NCI-H2227 treated with DMSO at 0.1 percent for 48 hours (cell line): ENCODE results near the gene CBX3.
A peak's percentile ranks its signal among the peaks of the same experiment; 100 is the strongest.
"Not testable (repeated sequence)": the region's sequence is repeated elsewhere in the genome, so short reads cannot be mapped to it uniquely, and the experiment has no call there.

ENCODE experiments used
- DNase-seq: peaks from one replicate; lab custom pipeline; 2025; lab: John Stamatoyannopoulos, UW

CBX3 gene

DNA sequence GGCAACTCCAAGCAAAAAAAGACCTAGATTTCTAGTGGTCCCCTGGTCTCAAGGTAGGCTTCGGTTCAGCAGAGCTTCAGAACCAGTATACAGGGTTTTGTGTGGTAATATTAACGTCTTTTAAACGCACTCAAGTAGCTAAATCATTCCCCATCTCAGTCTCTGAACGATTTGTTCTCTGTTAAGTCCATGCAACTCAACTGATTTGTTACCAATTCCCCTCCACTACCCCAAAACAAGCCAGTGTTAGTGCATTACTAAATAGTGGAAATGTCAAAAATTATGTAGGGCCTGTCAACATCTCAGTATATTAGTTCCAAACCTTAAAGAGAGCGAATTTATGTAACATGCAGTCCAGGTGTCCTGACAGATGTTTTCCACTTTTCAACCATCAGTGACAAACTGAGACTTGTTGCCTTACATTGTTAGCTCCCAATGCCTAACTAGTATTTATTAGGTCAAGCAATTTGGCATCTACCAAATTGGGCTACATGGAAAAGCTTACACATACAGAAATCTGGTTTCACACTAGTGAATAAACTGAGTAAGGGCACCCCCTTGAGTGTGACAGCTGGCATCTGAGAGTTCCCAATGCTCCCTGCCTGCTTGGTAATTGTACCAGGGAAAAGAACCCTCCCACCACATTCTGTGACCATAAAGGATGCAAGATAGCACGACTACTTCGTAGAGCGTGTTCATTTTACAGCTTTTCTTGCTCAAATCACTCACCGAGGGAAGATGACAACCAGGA lies 13.2 kb upstream of the CBX3 start:
- DNase-seq, result no peak

DNA sequence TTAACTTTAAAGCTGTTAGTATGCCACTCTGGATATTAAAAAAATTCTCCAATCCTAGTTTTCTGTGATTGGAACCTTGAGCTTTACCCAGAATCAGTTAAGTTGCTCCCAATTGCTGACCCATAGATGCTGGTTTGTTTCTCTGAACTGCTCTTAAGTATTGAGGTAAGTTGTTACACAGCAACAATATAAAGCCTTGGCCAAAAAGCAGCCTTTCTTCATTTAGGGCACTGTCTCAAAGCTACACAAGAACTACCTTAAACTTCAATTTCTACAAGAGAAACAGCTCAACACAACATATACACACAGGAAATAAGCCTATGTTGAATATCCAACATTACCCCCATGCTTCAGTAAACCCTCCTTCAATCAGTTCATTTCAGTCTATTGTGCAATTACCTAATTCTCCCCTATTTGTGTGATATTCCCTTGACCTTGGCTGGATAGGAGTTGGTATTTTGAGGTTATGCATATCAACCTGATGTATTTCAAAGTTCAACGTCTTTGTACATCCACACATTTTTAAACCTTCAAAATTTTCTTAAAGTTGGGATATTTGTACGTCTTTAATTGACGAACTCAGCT lies 12.5 kb upstream of the CBX3 start:
- no peak for DNase-seq

DNA sequence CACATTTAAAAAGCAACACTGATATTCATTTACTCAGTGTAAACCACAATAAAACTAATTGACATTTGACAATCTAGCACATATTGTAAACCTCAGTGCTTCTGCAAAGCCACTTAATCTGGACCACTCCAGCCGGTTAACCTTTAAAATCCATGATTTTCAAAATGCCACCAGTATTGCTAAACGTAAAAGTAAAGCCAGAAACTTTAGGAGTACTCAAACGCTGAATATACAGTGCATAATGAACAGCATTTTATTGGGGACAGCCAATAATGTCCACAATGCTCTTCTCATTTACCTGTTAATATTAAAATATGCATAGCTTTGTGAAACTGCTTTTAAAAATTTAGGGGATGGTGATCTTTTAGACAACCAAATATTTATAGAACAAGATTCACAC lies 11.8 kb upstream of the CBX3 start:
- DNase-seq, result no peak

DNA sequence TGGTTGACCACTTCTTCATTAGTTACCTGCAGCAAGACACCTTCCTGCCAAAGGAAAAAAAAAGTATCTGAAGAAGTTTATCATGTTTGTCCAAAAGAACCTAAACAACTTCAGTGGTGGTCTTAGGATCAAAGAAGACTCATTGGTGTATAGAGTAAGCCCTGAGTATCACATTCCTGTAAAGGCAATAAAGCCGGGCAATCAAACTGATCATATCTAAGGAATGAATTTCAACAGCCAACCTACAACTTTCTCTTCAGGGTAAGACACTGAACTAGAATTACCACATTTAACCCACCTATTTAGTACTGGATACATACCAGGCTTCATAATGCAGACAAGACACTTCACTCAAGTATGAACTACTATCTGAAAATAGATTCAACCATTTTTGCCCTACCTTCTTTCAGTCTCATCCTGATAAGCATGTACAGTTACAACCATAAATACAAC lies 11.1 kb upstream of the CBX3 start:
- DNase-seq, result no peak

DNA sequence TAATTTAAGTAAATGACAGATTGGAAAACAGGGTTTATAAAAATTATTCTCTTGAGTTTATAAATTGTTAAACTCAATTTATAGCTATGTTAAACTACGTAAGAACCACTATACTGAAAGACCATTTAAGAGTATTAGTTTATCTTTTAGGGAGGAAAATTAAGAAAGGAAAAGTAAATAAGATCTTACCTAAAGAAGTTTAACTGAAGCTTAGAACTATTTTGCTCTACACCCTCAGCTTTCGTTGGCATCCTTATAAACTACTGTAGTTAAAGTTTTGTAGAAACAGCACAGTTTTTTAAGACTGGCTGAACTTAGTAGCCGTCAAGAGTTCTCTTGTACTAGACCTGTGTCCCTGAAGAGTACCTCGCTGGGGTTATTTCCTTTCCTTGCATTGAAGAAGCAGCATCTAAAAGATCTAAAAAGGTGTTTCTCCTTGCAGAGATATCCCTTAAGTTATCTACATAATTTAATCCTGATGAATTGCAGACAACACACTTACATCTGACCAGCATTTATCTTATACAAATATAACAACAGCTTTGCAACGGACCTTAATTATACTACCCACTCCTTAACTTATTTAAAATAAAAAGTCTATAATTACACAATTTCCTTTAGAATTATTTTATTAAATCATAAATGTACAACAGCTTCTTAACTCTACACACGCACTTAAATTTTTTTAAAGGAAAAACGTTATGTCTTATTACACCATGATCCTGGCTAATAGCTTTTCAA lies 10.1 kb upstream of the CBX3 start:
- no peak for DNase-seq

DNA sequence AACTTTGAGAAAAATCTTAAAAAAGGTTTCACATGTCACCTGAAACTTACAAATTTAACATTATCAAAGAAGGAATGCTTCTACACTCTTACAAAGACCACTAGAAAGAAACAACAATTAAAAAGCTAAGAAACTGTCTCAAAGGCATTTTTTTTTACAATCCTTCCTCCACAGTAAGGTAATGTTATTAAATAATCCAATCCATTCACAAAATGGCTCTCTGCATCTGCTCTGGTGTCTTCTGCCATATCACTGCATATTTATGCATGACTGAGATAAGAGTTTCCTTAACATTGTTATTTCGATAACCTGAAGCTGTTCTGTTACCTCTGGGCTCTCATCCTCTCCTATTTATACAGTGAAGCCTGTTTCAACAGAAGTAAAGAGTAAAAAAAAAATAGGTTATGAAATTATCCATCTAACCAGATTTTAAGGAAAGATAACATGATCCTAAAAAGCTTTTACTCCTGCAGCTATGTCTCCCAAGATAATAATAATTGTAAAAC lies 9.5 kb upstream of the CBX3 start:
- DNase-seq, result no peak

DNA sequence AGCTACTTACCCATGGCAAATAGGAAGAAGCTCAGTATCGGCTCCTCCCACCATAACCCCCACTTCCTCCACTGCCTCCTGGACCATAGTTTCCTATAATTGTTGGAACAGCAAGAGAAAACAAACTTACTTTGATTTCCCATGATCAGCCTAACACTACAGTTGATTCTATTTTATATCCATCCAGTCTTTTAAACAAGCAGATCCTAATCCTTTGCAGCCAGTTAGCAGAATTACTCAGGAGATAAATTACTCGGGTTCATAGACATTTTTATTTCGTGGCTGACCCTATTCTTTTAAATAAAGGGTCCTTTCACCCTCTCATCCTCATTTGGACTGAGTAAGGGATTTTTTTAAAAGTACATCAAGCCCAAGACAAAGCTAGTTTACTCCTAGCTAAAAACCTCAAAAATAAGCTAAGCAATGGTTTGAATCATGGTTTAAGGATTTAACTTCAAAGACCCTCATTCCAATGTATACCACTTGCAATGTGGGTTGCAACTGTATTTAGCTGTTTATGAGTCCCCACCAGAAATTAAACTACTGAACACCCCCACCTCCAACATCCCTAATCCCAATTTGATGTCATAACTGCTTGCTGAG lies 9.0 kb upstream of the CBX3 start:
- no peak for DNase-seq

DNA sequence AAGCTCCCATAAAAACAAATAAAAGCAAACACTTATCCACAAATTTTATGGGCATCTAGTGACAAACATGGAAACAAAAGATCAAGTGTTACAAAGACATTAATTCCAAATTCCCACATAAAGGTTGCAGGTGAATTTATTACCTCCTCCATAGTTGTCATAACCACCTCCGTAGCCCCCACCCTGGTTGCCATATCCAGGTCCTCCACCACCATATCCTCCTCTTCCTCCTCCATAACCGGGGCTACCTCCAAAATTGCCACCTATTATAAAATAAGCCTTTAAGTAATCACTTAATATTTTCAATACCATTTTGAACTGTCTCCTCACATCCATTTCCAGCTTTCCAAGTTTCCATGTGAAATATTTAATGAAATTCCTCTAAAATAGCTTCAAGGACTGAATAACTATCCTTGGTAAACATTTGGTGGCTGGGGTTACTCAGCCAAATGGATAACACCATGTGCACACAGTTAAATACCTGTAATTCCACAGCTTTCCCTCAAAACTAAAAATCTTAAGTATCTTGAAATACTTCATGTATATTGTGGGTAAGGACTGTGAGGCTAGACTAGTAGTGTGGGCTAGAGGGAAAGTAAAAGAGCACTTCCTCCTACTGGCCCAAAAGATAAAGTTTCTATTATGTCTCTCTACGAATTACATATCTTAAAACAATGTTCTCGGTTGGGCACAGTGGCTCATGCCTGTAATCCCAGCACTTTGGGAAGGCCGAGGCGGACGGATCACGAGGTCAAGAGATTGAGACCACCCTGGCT lies 7.9 kb upstream of the CBX3 start:
- no peak for DNase-seq

DNA sequence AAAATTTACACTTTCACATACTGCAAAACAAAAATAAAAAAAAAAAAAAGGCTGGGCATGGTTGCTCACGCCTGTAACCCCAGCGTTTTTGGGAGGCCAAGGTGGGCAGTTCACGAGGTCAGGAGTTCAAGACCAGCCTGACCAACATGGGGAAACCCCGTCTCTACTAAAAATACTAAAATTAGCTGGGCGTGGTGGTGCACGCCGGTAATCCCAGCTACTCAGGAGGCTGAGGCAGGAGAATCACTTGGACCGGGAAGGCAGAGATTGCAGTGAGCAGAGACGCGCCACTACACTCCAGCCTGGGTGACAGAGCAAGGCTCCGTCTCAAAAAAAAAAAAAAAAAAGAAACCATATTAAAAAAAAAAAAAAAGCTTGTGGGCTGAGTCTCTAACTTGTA lies 6.8 kb upstream of the CBX3 start:
- not testable (repeated sequence) for DNase-seq

DNA sequence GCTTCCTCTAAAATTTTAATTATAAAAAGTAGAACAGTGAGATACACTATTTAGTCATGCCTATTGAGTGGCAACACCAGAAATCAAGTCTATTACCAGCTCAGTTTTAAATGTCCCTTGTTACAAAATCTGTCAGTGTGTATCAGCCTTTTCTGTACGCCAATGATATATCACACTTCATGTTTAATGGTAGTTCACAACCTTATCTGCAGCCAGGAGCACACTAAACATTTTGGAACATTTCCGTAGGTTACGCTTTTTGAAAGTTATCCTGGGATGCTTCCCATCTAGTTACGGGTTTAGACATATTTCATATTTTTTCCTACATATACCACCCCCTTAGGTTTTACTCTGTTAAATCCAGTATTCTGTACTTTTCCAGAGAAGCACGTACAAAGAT lies 6.4 kb upstream of the CBX3 start:
- no peak for DNase-seq

DNA sequence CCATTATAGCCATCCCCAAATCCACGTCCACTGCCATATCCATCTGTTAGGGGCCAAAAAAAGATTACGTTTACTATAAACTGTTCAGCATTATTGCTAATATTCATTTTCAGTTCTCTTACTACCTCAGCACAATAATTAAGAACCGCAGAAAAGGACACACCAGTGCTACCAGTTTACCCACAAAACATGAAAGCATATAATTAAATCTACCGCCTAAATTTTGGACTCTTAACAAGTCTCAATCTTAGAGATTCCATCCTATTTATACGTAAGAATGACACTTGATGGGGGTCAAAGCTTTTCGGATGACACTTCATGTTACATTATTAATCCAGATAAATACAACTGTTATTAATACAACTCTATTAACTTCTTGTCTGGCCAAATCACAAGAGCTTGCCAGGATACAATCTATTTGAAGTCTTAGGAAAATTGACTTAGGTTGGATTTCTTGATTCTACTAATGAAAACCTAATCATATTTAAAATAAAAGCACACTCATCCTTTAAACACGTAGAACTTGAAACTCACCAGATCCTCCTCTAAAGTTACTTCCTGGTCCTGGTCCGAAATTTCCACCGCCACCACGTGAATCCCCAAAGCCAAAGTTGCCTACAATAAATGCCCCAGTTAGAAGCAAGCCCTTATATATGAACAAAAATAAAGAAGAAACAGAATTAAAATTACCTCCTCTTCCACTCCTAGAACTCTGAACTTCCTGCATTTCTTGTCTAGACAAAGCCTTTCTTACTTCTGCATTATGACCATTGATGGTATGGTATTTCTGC lies 5.5 kb upstream of the CBX3 start:
- DNase-seq, result no peak

DNA sequence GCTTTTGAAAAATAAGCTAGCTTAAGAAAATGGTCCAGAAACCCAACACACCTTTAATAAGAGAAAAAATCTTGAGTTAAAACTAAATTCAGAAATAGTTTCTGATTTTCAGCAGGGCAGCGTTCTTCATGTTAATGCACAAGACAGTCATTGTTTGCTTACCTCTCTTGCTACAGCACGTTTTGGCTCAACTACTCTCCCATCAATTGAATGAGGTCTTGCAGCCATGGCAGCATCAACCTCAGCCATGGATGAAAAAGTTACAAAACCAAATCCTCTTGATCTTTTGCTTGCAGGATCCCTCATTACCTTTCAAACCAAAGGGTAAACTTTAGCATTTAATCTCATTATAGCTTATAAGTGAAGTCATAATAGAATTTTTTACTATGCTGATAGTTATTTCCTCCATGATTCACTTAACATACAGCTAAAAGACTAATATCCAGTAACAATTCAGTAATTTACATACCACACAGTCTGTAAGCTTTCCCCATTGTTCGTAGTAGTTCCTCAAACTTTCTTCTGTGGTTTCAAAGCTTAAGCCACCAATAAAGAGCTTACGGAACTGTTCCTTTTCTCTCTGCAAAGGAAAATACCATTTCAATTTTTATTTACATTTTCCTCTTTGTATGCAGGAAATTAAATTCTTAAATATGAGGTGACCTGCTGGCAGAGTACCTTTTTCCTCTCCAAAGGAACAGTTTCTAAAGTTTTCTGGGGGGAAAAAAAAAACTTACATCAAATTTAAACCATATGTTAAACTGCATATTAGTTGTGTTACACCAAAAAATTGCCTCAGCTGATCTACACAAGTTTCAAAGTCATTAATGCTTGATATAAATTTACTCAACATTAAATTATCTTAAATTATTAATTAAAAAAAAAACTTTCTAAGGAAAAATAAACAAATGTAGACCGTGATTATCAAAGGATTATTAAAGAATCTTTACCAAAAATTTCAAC lies 4.1 kb upstream of the CBX3 start:
- DNase-seq, result no peak

DNA sequence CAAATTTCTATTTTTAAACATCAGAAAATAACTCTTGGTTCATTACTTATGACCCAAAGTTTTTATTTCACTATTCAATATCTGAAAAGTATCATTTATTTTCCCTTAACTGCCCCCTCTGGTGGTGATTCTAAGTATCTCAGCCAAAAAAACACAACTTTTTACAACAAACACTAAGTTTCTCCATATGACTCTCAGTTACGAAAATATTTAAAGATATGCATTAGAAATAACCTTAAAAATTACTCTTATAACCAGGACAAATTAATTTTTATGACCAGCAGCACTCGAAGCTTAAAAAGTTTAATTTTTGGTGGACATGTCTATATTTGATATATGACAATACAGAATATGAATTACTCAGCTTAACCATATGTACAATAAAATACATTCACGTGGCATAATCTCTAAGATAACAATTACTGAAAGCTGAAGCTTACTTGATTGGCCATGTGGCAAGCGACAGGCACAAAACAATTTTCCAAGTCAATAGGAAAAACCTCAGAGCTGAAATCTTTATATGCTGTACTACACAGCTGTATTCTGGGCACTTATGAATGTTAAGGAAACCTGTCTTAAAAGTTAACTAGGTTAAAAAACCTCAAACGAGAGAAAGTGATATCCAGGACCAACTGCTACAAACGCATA lies 3.3 kb upstream of the CBX3 start:
- DNase-seq, result peak; percentile 34

DNA sequence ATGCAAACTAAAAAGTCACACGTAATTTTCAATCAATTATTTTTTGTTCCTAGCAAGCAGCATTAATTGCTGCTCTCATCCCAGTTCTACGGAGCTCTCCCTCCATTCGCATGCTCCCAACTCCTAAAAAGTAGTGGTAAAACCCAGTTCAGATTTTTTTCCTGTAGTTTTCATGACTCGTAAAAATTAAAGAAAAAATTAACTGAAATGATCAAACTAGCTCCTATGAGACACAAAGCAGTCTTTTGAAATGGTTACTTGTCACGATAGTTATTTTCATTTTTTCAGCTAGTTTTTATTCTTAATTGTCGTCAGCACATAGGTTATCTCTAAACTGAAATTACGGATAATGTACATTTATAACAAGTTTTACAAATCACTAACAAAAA lies 2.8 kb upstream of the CBX3 start:
- DNase-seq, result no peak

DNA sequence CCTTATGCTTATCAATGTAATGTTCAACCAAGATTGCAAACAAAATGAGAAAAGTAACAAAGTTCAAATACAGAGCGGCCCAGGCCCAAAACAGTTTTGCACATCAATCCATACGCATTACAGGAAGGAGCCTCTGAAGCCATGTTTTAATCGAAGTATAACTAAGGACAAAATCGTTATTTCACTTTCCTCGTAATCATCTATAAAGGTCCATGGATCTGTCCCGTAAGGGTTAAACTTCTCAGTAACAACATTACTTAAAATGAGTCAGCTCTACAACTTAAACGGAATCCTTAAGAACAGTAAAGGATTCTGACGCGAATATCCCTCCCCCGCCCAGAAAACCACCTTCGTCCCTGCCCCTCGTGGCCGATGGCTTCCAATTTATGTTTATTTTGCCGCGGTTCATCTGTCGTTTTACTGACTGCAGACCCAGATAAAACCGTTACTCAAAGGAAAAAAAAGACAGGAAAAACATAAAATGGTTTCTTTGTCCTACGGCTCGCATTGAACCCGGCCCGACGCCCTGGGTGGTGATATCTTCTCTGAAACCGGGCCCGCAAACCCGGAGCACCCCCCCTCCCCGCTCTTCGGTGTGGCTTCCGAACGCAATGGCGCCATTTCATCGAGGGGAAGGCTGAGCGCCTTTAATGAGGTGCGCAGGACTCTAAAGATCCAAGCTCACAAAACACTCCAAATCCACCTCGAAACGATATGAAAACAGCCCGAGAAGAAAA lies 2.1 kb upstream of the CBX3 start:
- no peak for DNase-seq

DNA sequence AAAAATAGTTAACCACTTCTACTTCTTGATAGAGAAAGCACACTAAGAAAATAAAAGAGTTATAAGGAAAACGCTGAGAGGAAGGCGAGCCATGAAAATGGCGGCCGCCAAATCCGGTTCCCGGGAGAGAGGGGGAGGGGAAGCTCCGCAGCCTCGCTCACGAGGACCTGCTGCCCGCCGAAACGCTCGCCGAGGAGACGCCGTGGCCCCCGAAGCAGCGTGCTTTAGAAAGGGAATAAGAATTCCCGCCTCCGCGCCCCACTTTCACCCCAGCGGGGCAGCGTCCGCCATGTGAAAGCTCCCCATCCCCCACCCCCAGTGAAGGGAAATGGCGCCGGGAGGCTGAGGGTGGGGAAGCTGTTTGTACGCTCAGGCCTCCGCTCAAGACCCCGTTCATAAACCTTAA lies 1.5 kb upstream of the CBX3 start:
- peak; percentile 66 for DNase-seq

DNA sequence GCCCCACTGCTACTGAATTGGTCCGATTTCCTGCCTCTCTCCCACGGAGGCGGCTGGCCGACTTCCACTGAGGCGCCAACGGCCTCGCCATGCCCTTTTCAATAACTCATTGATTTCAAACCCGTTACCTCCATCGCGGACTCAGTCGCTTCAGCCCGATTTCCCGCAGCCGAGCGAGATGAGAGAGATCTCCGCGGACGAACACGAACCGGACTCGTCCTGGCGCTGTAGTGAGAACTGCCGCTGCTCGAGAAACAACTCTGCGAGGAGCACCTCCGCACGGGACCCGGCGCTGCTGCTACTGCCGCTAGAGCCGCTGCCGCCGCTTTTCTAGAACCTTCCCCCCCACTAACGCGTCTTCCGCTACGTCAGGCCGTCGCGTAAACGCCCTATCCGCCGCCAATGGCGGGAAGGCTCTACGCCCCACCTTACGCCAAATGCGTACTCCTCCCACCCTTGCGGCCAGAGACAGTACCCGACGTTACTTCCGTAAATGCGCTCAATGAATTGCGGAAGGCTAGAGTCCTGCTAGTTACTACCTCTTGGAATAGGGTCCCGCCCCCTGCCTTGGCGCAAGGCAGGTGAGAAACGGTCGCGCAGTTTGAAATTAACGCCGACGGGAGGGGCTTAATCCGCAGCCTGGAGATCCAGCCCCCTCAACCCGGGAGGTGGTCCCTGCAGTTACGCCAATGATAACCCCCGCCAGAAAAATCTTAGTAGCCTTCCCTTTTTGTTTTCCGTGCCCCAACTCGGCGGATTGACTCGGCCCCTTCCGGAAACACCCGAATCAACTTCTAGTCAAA lies 900 bp upstream of the CBX3 start, which contains the start of gene HNRNPA2B1:
HNRNPA2B1 (minus strand) TSS at position 303 of the 803 bp plus-strand sequence; CDS start at position 134, 169 bp downstream.
- DNase-seq, result peak; percentile 97
